Stimulated activated CD4-positive, alpha-beta T cell treated with anti-CD3 and anti-CD28 coated beads, Interleukin-1b, Interleukin-23, amount 100 ng/mL, for 48 hours (primary cell): ENCODE results near the gene DCLRE1A.

Source experiments
- DNase-seq: peaks from one replicate; pipeline ENCODE4 v3.0.0-alpha.2; 2020

DCLRE1A gene

DNA sequence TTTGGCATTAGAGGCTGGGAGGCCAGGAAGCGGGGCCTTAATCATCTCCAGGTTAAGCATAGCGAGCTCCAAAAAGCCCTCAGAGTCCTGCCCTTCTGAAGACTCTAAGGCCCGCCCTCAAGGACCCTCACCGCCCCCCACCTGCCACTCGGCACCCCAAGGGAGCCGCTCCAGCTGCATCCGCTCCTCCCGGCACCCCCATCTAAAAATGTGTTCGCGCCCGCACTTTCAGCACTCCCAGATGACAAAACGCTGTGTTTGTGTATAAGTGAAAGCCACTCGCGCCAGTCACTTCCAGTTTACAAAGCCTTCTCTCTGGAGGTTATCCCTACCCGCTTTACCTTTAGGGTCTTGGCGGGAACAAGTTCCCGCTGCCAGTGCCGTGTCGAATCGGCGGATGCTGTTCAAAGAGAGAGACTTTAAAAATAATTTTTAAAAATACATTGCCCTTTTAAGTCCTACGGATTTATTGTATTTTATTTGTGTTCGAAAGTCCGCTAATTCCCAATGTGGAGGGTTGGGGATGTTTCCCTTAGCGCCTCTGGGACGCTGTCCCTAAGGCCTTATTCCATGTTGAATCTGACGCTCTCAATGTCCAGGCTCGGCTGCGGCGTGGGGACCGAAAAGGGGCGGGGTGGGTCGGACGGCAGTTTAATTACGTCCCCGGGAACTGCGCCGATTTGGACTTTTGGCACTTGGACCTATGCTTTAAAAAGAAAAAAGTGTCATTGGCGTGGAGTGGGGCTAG, at the start of gene DCLRE1A, which contains the start of gene NHLRC2:
DCLRE1A (minus strand) TSS at position 70 of the 748 bp plus-strand sequence. CDS start 900 bp downstream, outside the sequence.
NHLRC2 (plus strand) TSS at position 649 of the 748 bp plus-strand sequence. CDS start 212 bp downstream, outside the sequence.
- peak; percentile 66 for DNase-seq

- DNase-seq, result no peak
Measured at GRCh38 chr10:113899952-113900598, 46.2 kb upstream of the DCLRE1A start.

GRCh38 chr10:113897693-113898618, 44.1 kb upstream of the DCLRE1A start:
- no peak for DNase-seq

- no peak for DNase-seq
Measured at GRCh38 chr10:113895018-113895417, 41.1 kb upstream of the DCLRE1A start.

- DNase-seq, result no peak
Measured at GRCh38 chr10:113894581-113894980, 40.7 kb upstream of the DCLRE1A start.

GRCh38 chr10:113893570-113893969, 39.7 kb upstream of the DCLRE1A start:
- DNase-seq, result no peak

GRCh38 chr10:113891476-113891875, 37.6 kb upstream of the DCLRE1A start:
- DNase-seq, result no peak

DNA sequence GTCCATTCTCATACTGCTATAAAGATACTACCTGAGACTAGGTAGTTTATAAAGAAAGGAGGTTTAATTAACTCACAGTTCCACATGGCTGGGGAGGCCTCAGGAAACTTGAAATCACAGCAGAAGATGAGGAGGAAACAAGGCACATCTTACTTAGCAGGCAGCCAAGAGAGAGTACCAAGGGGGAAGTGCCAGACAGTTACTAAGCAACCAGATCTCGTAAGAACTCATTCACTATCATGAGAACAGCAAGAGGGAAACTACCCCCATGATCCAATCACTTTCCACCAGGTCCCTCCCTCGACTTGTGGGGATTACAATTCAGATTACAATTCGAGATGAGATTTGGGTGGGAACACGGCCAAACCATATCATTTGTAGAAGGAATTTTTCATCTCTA, 36.9 kb upstream of the DCLRE1A start:
- DNase-seq, result no peak

DNA sequence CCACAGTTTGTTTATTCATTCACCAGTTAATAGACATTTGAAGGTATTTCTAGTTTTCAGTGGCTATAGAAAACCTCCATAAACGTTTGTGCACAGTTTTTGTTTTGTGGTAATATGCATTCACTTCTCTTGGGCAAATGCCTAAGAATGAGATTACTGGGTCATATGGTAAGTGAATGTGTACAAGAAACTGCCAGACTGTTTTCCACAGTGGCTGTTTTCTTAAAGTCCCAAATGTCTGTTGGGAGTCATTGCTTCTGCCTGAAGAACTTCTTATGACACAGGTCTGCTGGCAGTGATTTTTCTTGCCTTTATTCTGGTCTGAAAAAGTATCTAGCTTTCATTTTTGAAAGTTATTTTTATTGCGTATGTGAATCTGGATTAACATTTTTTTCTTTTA, 36.0 kb upstream of the DCLRE1A start:
- DNase-seq, result no peak

- no peak for DNase-seq
Measured at GRCh38 chr10:113882240-113882639, 28.4 kb upstream of the DCLRE1A start.

- DNase-seq, result no peak
Measured at GRCh38 chr10:113880236-113880635, 26.4 kb upstream of the DCLRE1A start.

GRCh38 chr10:113879691-113880090, 25.8 kb upstream of the DCLRE1A start:
- DNase-seq, result no peak

GRCh38 chr10:113876461-113876860, 22.6 kb upstream of the DCLRE1A start:
- DNase-seq, result no peak

DNA sequence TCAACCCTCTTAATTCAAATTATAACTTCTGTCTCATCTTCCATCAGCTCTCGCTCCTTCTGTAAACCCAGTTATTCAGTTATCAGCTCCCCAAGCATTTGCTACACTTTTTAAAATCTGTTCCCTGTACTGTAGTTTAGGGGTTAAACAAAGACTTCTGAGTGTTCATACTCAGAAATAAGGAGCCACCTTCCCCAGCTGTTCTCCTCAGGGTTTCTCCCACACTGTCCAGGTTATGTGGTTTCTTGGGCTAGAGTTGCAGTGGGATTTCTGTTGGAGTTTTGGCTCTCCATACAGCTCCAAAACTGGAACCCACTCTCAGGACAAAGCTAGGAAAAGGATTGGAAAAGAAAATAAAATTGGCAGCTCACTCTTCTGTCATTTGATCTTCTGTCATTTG, 21.3 kb upstream of the DCLRE1A start:
- DNase-seq, result no peak

DNA sequence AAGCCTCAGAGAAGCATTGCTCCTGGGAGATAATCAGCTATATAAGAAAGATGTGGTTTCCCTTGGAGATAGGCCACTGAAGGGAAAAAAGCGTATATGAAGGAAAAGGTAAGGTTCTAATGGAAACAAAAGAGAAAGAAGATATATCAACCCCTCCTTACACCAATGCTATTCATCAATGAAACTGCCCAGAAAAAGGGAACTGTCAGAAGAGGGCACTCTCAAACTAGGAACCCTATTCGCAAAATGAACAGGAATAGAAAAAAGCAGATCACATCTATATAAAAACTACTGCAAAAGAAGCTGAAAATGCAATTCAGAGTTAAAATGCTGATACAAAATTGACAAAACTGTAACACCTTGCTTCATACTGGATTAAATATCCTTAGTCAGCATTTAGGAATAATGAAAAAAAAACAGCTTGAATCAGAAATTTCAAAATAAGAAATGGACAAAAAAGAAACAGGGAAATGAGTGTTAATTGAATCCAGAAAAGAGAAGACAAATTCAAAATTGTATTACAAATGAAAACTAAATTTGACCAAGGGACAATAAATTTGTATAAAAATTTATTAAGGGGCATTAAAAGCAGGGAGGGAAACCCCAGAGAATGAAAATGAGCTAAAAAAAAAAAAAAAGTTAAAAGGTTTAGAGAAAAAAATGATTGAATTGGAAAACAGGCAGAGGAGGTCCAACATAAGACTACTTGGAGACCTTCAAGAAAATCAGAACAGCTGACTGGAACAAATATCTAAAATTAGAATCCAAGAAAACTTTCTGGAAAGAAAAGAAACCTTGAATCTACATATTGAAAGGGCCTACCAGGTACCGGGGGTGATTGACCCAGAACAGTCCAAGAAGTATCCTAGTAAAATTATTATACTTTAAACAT, 18.5 kb upstream of the DCLRE1A start:
- no peak for DNase-seq

DNA sequence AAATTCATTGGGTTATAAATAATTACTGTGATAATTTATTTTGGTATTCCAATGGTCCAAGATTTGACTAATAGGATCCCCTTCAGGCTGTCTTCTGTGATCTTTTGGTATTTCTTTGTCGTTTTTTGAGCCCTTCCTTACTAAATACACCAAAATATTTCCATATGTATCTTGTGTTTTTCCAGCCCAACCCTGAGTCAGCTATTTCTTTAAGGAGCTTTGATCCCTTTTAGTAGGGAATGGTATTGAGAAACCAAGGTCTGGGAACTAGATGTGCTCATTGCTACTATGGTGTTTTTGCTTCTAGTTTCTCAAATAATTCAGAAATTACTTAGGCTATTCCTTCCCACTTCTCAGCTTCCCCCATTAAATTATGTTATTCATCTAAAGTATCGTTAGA, 15.9 kb upstream of the DCLRE1A start:
- DNase-seq, result no peak

- DNase-seq, result no peak
Measured at GRCh38 chr10:113867904-113868303, 14.0 kb upstream of the DCLRE1A start.

GRCh38 chr10:113866551-113867394, 12.9 kb upstream of the DCLRE1A start:
- DNase-seq, result no peak

DNA sequence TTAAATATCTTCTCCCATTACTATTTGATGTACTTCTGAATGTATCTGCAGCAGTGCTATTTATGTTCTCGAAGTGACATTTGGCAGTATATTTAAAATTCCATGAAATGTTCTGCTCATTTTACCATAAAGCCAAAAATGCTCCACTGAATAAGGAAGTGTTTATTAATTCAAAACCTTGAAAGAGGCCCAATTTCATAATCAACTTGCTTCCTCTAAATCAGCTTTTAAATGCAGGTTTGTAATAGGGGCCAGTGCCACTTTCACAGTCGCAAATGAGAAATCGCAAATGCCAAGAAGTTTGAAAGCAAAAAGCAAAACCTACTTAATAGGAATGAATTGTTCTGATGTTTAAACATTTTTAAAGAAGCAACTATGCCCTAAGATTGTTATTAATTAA, 12.0 kb upstream of the DCLRE1A start:
- no peak for DNase-seq

DNA sequence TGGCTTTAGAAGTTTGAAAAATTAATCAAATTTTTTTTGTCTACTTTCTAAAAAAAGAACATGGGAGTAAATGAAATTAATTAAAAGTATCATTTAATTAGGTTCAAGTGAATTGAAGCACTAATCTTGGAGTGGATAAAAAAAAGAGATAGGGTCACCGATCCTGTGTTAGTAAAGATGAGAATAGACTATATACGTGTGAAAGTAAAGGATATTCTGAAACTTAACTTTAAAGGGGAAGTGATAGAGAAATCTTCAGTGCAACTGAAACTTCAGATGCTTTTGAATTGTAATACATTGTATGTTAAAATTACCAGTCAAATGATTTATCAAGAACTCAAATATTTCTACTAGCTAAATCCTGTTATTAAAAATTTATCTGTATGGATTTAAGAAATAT, 5.4 kb upstream of the DCLRE1A start:
- no peak for DNase-seq

DNA sequence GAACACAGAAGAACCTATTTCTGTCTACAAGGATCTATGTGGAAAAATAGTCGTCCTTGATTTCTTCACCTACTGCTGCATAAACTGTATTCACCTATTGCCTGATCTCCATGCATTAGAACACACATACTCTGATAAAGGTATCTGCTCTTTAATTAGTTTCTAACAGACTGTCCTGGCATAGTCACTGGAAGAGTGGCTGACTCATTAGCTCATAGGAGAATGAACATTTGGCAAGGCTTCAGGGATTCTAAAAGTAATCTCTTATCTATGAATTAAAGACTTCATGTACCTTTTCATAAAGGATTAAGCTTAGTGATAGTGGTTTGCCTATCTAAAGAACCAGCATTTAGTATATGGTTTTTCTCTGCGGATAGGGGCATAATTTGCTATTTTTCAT, 4.7 kb upstream of the DCLRE1A start:
- DNase-seq, result no peak
